ENCODE results near the gene S100A8.

- TF ChIP-seq CTCF (IDR thresholded peaks at IDR 0.05; ENCODE audit: low read depth, low read length), result no peak
- no peak for TF ChIP-seq EZH2phosphoT487 (IDR thresholded peaks at IDR 0.05; ENCODE audit: low read depth)
These were observed 25.9 kb downstream of the S100A8 start for GRCh38 chr1:153364766-153365666.

All from OCI-LY3 (cell line).